Activated T-cell treated with anti-CD3 and anti-CD28 coated beads for 48 hours (primary cell): ENCODE results near the gene ABHD17B.

Source experiments
- DNase-seq: peaks from one replicate; pipeline ENCODE4 v3.0.0-alpha.2; 2020; ENCODE audit warnings: low read depth

Gene ABHD17B

DNA sequence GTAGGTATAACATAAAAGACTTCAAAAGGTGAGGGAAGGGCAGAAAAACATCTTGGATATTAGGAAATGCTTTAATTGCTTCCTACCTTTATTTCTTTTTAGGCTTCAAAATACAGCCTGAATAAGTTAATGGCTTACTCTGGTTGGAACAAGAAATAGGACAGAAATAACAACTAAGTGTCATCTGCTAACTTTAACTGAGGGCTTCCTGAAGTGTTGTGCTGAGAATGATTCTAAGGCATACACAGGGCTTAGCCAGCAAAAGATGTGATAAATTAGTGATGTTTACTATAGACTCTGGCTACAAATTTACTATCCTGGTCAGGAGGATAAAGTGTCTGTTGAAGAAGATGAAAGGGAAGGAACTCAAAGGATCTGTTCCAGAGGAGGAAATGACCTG is 34.2 kb downstream of the ABHD17B start:
- no peak for DNase-seq

DNA sequence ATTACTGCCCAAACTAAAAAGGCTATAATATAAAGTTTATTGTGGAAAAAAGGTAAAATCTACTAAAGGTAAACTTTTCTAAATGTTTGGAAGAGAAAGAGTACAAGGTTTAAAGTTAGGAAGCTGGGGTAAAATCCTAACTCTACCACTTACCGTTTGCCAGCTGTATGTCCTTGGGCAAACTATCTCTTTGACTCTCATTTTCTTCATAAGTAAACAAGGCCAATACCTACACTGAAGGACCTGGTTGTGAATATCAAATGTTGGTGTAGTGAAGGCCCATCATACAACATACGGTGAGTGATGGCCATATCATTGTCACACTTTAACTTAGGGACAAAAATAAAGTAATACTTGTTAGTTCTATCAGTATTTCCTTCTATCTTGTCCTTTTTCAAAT is 34.9 kb downstream of the ABHD17B start:
- DNase-seq, result no peak

DNA sequence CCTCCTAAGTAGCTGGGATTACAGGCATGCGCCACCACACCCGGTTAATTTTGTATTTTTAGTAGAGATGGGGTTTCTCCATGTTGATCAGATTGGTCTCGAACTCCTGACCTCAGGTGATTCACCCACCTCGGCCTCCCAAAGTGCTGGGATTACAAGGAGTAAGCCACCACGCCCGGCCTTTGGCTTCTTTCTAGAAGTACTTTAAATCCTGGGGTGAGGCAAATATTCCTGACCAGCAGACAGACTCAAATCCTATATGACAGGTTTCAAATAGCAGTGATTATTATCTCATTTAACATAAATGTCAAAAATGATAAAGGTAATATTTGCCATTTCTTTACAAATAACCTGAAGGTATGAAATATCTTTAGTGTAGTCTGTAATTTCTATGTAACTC is 35.6 kb downstream of the ABHD17B start:
- no peak for DNase-seq

DNA sequence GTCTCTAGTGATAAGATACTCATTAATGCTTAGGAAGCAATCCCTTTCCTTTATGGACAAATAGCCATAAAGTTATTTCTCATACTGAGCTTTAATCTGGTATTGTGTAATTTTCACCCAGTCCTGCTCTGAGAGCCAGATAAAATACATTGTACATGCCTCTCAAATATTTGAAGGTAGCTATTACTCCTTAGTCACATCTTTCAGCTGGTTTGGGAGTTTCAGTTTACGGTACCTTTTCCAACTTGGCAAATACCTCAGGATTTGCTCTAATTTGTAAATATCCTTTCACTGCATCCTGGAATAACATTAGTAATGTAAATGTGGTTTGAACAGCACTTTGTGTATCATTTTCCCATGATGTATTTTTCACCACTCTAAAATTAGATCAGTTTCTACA is 47.4 kb downstream of the ABHD17B start:
- DNase-seq, result no peak

DNA sequence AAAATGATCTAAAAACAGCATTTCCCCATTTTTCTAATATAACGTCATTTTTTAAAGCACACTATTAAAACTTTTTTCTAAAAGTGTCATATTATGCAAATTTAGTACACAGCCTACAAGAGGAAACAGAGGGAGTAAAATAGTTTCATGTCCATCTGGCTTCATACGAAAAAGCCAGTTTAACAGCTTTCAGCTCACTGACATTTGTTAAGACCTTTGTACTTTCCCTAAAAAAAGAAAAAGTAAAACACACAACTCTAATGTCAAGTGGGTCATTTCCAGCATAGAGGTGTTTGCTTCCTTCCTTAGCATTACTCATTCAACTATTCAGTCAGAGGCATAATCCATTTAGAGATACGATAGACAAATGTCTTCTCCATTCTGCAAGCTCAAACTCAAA is 49.4 kb downstream of the ABHD17B start:
- no peak for DNase-seq

DNA sequence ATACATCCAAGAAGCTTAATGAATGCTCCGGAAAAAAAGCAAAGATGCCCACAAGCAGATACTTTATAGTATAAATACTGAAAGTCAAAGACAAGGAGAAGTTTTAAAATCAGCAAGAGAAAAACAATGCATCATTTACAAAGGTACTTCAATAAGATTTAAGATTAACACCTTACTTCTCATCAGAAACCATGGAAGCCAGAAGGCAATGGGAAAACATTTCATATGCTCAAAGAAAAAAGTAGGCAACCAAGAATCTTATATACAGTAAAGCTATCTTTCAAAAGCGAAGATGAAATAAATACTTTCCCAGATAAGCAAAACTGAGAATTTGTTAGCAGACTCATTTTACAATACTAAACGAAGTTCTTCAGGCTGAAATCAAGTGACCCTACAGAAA is 51.1 kb downstream of the ABHD17B start:
- DNase-seq, result no peak

DNA sequence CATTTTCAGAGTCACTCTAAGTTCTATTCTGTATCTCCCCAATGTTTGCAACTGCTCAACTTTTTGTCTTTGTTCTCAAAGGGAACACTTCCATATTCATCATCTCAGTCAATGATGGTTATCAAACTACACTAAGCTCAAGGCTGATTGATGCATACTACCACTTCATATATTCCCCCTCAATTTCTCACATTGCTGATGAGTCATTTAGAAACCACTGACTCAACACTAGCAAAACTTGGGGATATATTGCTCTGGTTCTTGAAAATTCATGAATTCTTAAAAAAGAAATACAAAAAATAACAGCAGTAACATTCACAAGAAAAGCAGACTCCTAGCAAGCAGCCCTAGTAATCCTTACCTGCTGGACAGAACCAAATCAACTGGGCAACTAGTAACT is 52.2 kb downstream of the ABHD17B start:
- no peak for DNase-seq

DNA sequence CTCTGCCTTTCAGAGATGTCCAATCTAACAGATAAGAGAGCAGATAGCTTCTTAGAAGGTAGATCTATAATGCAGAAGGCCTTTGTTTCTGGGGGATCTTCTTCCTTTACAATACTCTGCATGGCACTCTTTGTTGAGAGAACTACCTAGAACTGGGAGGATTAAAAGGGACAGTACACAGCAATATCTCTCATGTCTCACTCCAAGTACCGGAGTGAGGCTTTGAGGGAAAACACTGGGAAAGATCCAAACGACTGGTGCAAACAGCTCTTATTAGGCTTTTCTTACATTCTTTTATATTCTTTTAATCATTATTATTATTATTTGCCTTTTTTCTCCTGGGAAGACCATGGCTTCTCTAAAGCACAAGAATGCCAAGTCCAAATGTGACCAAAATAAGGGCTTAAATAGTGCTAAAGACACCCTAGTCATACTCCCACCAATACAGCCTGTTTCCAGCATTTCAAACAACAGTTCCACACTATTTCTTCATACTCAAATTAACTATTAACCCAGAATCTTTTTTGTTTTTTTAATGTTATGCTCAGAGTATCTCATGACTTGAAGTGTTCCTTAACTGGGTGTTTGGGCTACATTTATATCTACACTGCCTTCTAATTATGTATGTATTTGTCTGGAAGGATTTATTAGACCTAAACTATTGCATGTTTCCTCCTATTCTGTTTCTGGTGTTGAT is 52.7 kb downstream of the ABHD17B start:
- no peak for DNase-seq

DNA sequence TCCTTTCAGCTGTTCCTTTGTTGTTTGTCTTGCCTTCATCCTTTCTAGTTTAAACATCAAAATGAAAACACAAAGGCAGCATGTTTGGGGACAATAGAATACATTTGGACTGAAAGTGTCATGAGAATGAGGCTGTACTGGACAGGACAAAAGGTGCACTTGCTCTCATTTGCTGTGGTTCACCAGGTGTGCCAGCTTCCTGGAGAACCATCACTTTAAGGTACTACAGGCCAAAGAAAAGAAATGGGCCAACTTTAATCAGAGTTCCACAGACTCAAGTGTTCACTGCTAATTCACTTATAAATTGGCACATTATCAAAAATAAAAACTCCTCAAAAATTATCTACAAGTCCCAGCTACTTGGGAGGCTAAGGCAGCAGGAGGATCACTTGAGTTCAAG is 53.8 kb downstream of the ABHD17B start:
- DNase-seq, result no peak

DNA sequence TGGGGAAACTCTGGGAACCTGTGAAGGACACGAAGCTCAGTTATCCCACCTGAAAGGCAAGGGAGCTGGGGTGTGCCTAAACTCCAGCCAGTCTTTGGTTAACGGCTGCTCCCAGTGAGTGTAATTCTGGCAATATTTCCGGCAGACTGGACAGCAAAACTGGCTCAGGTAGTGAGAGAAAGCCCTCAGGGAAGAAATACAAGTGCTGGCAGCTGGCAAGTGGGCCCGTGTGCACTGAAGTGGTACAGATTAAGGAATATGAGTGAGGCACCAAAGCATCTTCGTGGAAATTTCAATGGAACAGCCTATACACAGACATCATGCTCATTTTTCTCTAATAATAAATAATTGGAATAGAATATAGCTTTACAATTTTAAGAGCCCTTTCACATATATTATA is 56.2 kb downstream of the ABHD17B start:
- DNase-seq, result no peak

DNA sequence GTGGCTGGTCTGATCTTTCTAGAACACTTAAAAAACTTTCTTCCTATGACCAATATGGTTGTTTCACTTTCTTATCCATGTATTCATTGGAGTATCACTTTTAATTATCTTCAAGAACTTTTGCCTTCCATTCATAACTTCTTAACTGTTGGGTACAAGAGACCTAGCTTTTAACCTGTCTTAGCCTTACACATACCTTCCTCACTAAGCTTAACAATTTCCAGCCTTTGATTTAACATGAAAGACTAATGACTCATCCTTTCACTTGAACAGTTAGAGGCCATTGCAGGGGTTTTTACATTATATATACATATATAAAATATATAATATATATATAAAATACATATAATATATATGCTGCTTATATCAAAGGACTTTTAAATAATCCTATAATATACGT is 57.9 kb downstream of the ABHD17B start:
- no peak for DNase-seq

DNA sequence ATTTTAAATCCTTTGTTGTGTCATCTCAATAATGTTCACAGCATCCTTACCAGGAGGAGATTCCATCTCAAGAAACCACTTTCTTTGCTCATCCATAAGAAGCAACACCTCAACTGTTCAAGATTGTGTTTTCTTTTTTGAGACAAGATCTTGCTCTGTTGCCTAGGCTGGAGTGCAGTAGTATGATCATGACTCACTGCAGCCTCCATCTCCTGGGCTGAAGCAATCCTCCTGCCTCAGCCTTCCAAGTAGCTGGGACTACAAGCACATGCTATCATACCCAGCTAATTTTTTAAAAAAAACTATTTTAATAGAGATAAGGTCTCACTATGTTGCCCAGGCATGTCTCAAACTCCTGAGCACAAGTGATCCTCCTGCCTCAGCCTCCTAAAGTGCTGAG is 60.0 kb downstream of the ABHD17B start:
- DNase-seq, result no peak

DNA sequence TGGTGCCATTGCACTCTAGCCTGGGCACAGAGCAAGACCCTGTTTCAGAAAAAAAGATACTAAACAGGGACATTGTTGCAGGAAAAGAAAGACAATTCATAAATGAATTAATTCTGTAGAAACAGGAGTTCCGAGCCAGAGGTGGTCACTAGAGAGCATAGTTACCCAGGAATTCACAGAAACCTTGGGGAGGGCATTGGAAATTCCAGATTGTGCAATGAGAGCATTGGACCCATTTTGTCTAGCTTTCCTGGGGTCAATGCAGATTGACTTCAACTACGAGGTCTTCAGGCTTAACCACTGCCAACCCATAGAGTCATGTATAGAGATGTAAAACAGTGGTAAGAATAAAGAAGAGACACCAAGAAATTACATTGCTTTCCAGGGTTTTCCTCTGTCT is 63.1 kb downstream of the ABHD17B start:
- no peak for DNase-seq

DNA sequence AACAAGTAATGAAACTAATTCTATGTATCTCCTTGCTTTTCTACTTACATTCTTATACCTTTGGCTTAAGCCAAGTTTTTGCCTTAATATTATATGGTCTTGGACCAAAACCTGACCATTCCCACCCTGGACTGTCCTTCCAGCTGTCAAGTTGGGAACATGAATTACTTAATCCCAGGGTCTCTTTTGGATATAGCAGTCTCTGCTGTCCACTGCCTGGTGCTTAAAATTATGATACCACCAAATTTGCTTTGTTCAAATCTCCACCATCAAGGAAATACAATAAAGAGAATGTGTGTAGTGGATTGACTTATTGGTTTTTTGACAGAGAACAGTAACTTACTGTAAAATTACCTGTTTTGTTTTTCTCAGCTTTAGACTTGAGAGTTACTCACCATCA is 66.2 kb downstream of the ABHD17B start:
- no peak for DNase-seq

DNA sequence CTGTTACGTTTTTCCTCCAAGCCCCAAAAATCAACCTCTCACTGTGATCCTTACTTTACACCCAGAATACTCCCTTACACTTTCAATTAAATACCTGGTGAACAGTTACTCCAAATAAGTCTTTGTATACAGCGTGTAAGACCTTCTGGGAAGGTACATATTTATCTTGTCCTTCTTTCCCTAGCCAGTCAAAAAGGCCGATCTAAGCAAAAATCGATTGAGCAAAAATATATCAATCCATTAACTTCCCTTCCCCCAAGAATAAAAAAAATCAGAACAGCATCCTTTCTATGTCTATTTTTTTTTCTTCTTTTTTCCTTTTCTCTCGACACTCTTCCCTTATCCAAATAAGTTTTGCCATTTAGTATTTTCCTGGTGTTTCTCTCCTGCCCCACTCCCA is 71.3 kb downstream of the ABHD17B start:
- no peak for DNase-seq

DNA sequence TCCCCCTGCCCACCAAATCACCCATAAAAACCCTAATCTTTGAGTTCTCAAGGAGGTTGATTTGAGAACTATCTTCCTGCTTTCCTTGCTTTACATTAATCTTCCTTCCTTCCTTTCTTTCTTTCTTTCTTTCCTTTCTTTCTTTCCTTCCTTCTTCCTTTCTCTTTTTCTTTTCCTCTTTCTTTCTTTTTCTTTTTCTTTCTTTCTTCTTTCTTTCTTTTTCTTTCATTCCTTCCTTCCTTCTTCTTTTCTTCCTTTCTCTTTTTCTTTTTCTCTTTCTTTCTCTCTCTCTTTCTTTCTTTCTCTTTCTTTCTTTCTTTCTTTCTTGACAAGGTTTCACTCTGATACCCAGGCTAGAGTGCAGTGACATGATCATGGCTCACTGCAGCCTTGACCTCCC is 75.4 kb downstream of the ABHD17B start:
- no peak for DNase-seq

DNA sequence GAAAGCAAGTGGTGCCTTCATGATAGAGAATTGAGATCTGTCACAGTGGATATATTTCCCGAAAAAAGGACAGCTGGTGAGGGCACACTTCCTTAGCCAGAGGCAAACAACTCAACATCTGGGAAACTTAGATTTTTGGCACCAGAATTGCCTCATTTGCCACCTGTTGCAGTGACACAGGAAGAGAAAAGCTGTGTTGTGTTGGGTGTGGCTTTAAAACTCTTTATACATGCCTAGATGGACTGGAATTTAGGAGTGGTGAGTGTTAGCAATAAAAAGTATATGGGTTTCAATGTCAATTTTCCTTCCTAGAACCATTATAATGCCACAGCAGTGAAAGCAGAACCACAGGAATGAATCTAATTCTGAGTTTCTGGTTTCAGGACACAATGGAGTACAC is 80.1 kb downstream of the ABHD17B start:
- DNase-seq, result no peak

DNA sequence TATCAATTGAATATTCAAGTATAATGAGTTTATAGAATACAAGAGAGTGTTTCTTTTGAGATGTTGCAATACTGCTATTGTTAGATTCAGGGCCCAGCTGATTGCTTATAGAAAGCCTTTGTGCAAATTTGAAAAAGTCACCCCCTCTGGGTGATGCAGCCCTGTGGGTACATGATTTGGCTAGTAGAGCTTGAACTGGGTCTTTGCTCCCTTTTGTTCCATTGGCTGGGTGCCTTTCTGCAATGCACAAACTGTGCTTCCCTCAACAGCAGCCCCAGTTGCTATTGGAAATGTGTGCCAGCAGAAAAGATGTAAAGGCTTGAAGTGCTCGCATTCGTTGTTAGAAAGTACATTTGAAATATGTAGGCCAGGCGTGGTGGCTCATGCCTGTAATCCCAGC is 80.8 kb downstream of the ABHD17B start:
- DNase-seq, result no peak

DNA sequence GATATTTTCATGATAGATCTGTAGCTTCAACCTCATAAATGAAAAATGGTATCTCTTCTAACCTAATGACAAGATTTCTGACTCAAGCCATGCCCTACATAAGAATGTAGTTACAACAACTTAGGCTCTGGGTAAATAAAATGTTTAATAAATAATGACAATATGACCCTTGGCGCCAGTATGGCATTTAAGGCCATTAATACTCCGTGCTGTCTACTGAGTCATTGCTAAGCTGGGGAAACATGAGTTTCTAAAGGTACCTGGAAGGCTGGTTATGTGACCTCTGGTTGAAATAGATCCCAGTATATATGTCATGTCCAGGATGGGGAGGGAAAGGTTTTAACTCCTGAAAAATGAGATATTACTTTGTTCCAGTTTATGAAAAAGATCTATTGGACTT is 84.7 kb downstream of the ABHD17B start:
- no peak for DNase-seq

DNA sequence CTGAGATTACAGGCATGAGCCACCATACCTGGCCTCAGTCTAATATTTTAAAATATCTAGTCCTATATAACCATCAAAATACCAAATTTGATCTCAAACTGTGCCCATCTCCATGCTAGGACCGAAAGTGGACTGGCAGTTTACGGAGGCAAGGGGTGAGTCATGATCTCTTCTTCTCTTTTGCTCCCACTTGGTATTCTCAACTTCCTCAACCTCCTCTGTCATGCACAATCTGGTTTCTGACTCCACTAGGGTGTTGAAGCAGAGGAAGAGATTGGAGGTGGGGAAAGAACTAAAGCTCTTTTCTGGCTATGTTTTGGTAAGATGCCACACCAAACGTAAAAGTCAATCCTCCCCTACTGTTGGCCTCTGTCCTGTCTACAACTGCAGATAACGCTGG is 86.7 kb downstream of the ABHD17B start:
- DNase-seq, result no peak

DNA sequence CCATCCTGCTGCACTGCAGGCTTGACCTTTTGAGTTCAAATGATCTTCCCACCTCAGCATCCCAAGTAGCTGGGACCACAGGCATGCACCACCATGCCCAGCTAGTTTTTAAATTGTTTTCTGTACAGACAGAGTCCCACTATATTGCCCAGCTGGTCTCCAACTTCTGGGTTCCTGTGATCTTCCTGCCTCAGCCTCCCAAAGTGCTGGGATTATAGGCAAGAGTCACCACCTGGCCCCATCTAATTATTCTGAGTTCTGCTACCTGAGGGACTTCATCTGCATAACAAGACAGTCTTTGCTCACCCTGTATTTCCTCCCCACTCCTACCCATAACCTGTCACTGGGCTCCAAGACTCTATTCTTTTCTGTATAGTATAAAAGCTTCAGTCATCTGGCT is 88.1 kb downstream of the ABHD17B start:
- DNase-seq, result no peak

DNA sequence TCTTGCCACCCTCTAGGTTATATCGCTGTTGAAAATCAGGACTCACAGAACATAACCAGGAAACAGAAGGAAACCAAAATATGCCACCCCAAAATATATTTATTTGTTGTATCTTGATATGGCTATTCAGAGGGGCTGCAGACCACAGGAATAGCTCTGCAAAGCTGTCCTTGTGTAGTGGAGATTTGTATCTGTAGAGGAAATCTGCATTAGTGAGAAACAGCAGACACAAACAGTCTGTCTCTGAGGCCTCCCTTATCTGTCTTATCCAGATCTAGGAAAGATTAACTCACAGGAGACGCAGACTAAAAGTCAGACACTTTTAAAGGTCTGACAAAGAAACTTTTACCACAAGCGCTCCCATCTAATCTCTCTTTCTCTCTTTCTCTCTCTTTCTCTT is 88.5 kb downstream of the ABHD17B start:
- no peak for DNase-seq

DNA sequence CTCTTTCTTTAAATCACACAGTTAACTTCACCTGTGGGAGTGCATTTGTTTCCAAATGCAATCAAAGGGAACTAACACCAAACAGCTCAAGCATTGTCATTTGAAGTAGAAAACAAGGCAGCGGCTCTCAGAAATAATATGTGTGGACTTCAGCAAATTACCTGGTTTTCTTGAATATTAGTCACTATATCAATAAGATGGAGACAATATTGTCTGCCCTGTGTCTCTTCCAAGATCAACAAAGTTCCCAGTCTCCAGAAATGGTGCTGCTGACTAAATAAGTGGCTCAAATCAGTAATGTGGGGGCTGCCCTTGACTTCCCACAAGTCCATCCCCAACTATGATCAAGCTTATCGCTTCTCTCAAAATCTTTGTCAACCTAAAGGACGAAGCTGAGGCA is 89.6 kb downstream of the ABHD17B start:
- DNase-seq, result no peak

DNA sequence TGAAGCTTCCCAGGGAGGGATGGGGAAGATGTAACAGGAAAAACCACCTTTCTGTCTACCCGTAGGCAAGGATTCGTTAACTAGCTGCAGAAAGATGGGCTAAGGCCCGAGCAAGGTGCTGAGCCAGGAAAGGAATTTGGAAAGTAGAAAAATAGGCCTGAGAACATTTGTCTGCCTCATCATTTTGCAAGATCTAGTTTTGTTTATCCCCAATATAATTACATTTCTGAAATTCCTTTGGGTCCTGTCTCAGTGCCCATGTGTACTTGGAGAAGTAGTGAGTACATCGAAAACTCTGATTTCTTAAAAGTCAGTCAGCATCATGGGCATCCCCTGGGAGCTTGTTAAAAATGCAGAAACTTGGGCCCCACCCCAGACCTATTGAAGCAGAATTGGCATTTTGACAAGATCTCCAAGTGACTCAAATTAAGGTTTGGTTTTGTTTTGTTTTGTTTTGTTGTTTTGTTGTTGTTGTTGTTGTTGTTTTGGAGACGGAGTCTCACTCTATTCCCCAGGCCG is 90.5 kb downstream of the ABHD17B start:
- DNase-seq, result no peak
